Measurements from ENCODE around the gene SPDYA.

Gene SPDYA

GRCh38 chr2:28898048-28898447 is 87.4 kb downstream of the SPDYA start:
- H3K4me1 ChIP-seq (ENCODE audit: control insufficient read depth in 5 of 5, insufficient read depth in 5 of 5, low read length in 5 of 5), result peaks cover 0 to 49% (median 39%) of the 10 kb centered on the region in 5 donors
- no peaks in the 10 kb centered on the region for H3K27me3 ChIP-seq (ENCODE audit: control insufficient read depth in 5 of 5, insufficient read depth in 4 of 5, low read length in 5 of 5)
- no peak overlapping the region for H3K4me3 ChIP-seq (ENCODE audit: low read depth in 1 of 5, low read length in 5 of 5)
- peaks cover under 1 to 9% (median 8%) of the 10 kb centered on the region in 5 donors for H3K36me3 ChIP-seq (ENCODE audit: control insufficient read depth in 5 of 5, insufficient read depth in 5 of 5, low read length in 5 of 5)
- peak overlapping the region; percentile 34 for H3K27ac ChIP-seq (ENCODE audit: low read depth, low read length)
- peak overlapping the region in 2 of 5 donors; percentile 35 to 44 for H3K9ac ChIP-seq (ENCODE audit: low read length in 5 of 5)
- peaks cover 0 to 3% (median 0%) of the 10 kb centered on the region in 5 donors for H3K9me3 ChIP-seq (ENCODE audit: control insufficient read depth in 5 of 5, low read length in 5 of 5)
